Stimulated activated CD4-positive, alpha-beta T cell treated with anti-CD3 and anti-CD28 coated beads, Interleukin-15, amount 100 ng/mL, for 1 hour (primary cell): ENCODE measurements around the gene POLR1C.

Experiments
- DNase-seq, 2 donors: peaks; one replicate each; pipeline ENCODE4 v3.0.0-alpha.2; 2020; ENCODE audit warnings: low read depth in 1 of 2, low spot score in 1 of 2

Gene POLR1C

DNA sequence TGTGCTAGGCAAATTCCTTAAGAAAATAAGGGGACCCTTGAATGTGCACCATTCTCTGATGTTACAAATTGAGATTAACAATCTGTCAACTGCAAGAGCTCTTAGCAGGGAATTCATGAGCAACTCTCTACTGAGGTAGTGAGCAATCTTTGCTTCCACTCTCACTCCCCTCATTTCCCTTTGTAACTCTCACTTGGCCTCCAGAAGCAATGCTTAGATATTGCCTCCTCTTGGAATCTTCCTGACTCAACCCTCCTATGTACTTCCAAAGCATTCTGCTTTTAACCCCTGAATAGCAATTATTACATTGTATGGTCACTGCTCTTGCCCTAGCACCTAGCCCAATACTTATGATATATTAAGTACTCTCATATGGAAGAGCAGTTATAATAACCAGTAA, 42.4 kb downstream of the POLR1C start:
- no peak for DNase-seq

DNA sequence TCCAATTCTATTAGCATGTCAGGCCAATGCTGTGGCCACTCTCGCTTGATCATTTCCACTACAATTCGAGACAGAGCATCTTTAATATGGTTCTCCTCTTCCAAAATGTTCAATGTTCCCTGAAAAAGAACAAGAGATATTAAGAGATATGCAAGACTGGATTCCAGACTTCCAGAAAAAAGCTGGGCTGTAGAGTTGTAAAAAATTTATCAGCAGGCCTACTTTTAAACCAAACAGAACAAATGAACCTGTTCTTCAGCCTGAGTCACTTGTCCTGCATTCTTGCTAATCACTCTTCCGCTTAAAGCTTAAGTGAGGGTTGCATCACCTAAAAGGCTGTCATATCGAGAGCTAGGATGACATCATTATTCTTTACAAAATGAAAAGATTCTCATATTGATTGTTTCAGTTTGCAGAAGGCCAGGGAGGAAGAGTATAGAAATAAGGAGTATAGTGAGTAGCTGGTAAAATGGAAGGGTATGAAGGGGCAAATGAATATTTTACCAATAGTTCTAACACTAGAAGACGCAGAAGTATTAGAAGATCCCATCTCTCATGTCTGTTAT, 54.1 kb downstream of the POLR1C start:
- DNase-seq: no peak
